ENCODE data around the gene TTLL12. TPM values are rescaled to one million over a fixed set of nuclear protein-coding genes. Genes with fewer than 3 reads are reported as not detected.

TTLL12 gene
- total RNA-seq, 2 donors from 2014 or later: 23.6 to 79.0 TPM

- Mint-ChIP-seq H3K4me3 (peak within 1 kb of the TSS; percentile 89), H3K36me3 (peaks cover 5% of the 10 kb centered on the region), H3K4me1 (ENCODE audit: low read depth in 2 of 2) (peaks cover 20 to 23% of the 10 kb centered on the region in 2 donors), H3K9me3 (no peaks in the 10 kb centered on the region), H3K27me3 (no peaks in the 10 kb centered on the region), H3K27ac (peak within 1 kb of the TSS; percentile 87 to 93)
- ATAC-seq: peak; percentile 92 to 95
- peak; percentile 86 for DNase-seq (ENCODE audit: low spot score)
Measured at GRCh38 chr22:43142880-43143562, 43.9 kb downstream of the TTLL12 start, which contains the start of gene MCAT. TSS of gene MCAT (minus strand) at chr22:43143398. CDS start at chr22:43143348, 50 bp downstream.

DNA sequence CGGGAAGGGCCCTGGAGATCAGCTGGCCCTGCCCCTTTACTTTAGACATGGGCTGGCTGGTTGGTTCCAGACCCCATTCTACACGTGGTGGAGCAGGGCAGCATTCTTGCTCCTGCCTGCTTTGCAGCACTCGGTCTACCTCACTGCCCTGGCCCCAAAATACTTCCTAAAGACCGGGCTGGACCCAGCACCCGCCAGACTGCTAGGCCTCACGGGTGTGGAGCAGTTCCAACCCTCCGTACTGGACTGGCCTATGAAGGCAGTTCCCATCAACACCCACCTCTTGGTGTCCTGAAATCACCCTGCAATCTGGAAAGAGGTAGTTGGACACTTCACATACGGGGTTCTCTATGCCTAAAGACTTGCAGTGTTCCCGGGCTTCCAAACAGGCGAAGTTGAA, 50.1 kb downstream of the TTLL12 start:
- no peak for ATAC-seq
- no peak for DNase-seq (ENCODE audit: low spot score)
- no peaks in the 10 kb centered on the region for H3K9me3 Mint-ChIP-seq
- no peaks in the 10 kb centered on the region for H3K27me3 Mint-ChIP-seq
- H3K4me3 Mint-ChIP-seq: no peak overlapping the region
- H3K27ac Mint-ChIP-seq: no peak overlapping the region
- H3K36me3 Mint-ChIP-seq: peaks cover 5% of the 10 kb centered on the region
- H3K4me1 Mint-ChIP-seq (ENCODE audit: low read depth in 2 of 2): peaks cover 2 to 5% of the 10 kb centered on the region in 2 donors

- H3K9me3 Mint-ChIP-seq: no peaks in the 10 kb centered on the region
- H3K27me3 Mint-ChIP-seq: no peaks in the 10 kb centered on the region
- no peak overlapping the region for H3K27ac Mint-ChIP-seq
- H3K36me3 Mint-ChIP-seq: peaks cover 5% of the 10 kb centered on the region
- H3K4me3 Mint-ChIP-seq: no peak overlapping the region
- peaks cover 2 to 5% of the 10 kb centered on the region in 2 donors for H3K4me1 Mint-ChIP-seq (ENCODE audit: low read depth in 2 of 2)
- DNase-seq (ENCODE audit: low spot score) (no peak), ATAC-seq (peak; percentile 67)
Measured at GRCh38 chr22:43136255-43136654, 50.7 kb downstream of the TTLL12 start.

GRCh38 chr22:43135565-43135964, 51.4 kb downstream of the TTLL12 start:
- ATAC-seq (no peak), DNase-seq (ENCODE audit: low spot score) (no peak)
- no peak overlapping the region for H3K27ac Mint-ChIP-seq
- H3K4me3 Mint-ChIP-seq: no peak overlapping the region
- no peaks in the 10 kb centered on the region for H3K9me3 Mint-ChIP-seq
- H3K27me3 Mint-ChIP-seq: no peaks in the 10 kb centered on the region
- peaks cover 5% of the 10 kb centered on the region for H3K36me3 Mint-ChIP-seq
- H3K4me1 Mint-ChIP-seq (ENCODE audit: low read depth in 2 of 2): peaks cover 2 to 5% of the 10 kb centered on the region in 2 donors

DNA sequence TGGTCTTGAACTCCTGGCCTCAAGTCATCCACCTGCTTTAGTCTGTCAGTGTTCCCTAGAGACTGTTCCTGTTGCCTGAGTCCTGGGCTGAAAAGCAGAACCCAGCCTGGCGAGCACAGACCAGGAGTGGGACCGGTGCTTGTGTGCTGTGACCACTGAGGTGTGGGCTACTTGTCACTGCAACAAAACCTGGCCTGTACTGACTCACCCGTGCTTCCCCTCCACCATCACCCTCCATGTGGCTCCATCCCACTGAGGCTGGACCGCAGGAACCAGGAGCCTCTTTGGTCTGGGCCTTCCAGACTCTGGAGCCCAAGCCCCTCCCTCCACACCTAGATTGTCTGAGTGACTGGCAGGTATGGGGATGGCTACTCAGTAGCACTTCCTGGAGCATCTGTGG, 52.4 kb downstream of the TTLL12 start:
- H3K27ac Mint-ChIP-seq: no peak overlapping the region
- peaks cover 0 to 2% of the 10 kb centered on the region in 2 donors for H3K4me1 Mint-ChIP-seq (ENCODE audit: low read depth in 2 of 2)
- ATAC-seq: no peak
- H3K9me3 Mint-ChIP-seq: no peaks in the 10 kb centered on the region
- H3K36me3 Mint-ChIP-seq: peaks cover 5% of the 10 kb centered on the region
- H3K4me3 Mint-ChIP-seq: no peak overlapping the region
- no peaks in the 10 kb centered on the region for H3K27me3 Mint-ChIP-seq
- DNase-seq (ENCODE audit: low spot score): no peak

GRCh38 chr22:43133401-43133800, 53.5 kb downstream of the TTLL12 start:
- H3K4me3 Mint-ChIP-seq: no peak overlapping the region
- DNase-seq (ENCODE audit: low spot score): no peak
- H3K9me3 Mint-ChIP-seq: no peaks in the 10 kb centered on the region
- ATAC-seq: no peak
- no peaks in the 10 kb centered on the region for H3K4me1 Mint-ChIP-seq (ENCODE audit: low read depth in 2 of 2)
- no peak overlapping the region for H3K27ac Mint-ChIP-seq
- no peaks in the 10 kb centered on the region for H3K27me3 Mint-ChIP-seq
- no peaks in the 10 kb centered on the region for H3K36me3 Mint-ChIP-seq

DNA sequence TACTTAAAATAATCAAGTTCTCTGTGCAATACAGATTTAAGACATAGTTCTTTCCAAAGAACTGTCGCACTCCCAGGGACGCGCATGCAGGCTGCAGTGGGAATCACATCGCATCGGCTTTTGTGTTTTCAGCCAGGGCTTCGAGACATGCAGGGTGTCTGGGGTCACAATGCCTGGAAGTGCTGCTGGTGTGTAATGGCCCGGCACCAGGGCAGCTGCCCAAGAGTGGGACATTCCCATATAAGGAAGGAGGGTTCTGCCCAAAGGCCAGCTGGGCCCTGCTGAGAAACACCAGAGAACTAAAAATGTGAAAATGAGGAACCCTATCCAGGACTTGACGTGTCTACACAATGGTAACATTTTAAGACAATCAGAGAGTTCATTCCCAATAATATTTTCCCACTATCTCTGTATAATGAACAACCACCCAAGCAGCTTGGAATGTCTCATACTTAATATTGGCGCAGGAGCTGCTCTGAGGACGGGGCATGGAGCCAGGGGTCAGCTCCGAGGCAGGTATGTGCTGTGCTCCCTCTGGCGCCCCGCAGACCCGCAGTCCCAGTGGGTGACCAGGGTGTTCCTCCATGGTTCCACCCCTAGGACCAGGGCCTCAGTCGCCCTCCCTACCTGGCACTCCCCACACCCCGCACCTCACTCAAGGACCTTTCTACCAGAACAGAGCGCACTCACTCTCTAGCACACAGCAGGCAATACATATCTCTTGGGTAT, 55.0 kb downstream of the TTLL12 start:
- Mint-ChIP-seq H3K36me3 (no peaks in the 10 kb centered on the region), H3K27ac (no peak overlapping the region), H3K27me3 (no peaks in the 10 kb centered on the region), H3K9me3 (no peaks in the 10 kb centered on the region), H3K4me3 (no peak overlapping the region), H3K4me1 (ENCODE audit: low read depth in 2 of 2) (no peaks in the 10 kb centered on the region)
- no peak for ATAC-seq
- DNase-seq (ENCODE audit: low spot score): no peak

GRCh38 chr22:43129426-43130425, 57.2 kb downstream of the TTLL12 start:
- no peaks in the 10 kb centered on the region for H3K36me3 Mint-ChIP-seq
- no peak overlapping the region for H3K27ac Mint-ChIP-seq
- ATAC-seq (no peak), DNase-seq (ENCODE audit: low spot score) (no peak)
- H3K9me3 Mint-ChIP-seq: no peaks in the 10 kb centered on the region
- H3K4me3 Mint-ChIP-seq: no peak overlapping the region
- H3K27me3 Mint-ChIP-seq: no peaks in the 10 kb centered on the region
- no peaks in the 10 kb centered on the region for H3K4me1 Mint-ChIP-seq (ENCODE audit: low read depth in 2 of 2)

DNA sequence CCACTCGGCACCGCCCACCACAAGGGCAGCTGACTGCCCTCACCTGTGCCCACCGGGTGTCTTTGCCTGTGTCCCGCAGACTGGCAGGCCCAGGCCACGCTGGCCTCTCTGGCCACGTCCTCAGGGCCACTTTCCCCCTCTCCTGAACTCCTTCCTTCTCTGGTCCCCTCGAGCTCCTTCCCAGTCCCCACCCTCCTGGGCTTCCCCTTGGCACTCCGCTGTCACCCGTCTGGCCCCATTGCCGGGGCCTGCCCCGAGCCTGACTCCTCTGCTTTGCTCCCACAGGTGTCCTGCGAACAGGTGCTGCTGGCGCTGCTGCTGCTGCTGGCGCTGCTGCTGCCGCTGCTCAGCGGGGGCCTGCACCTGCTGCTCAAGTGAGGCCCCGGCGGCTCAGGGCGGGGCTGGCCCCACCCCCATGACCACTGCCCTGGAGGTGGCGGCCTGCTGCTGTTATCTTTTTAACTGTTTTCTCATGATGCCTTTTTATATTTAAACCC, 58.0 kb downstream of the TTLL12 start:
- Mint-ChIP-seq H3K27ac (no peak overlapping the region), H3K27me3 (no peaks in the 10 kb centered on the region), H3K36me3 (no peaks in the 10 kb centered on the region), H3K9me3 (no peaks in the 10 kb centered on the region), H3K4me1 (ENCODE audit: low read depth in 2 of 2) (no peaks in the 10 kb centered on the region), H3K4me3 (no peak overlapping the region)
- no peak for DNase-seq (ENCODE audit: low spot score)
- ATAC-seq: no peak

DNA sequence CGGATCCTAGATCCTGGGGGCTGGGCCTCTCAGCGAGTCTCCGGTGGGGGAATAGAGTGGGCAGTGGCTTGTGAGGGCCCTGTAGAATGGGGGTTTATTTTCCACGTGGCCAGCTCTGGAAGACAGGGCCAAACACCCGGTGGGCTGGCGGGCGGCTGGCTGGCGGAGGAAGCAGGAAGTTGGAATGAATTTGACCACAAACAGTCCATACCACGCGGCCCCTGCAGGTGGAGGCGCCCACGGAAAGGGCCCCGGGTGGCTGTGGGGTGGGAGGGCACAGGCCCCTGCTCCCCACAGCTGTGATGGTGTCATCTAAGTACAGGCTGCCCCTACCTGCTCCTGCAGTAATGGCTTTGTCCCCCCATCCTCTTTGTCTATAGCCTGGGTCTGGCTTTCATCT, 58.8 kb downstream of the TTLL12 start:
- DNase-seq (ENCODE audit: low spot score) (no peak), ATAC-seq (no peak)
- H3K36me3 Mint-ChIP-seq: no peaks in the 10 kb centered on the region
- no peaks in the 10 kb centered on the region for H3K4me1 Mint-ChIP-seq (ENCODE audit: low read depth in 2 of 2)
- H3K27ac Mint-ChIP-seq: no peak overlapping the region
- no peaks in the 10 kb centered on the region for H3K9me3 Mint-ChIP-seq
- no peak overlapping the region for H3K4me3 Mint-ChIP-seq
- no peaks in the 10 kb centered on the region for H3K27me3 Mint-ChIP-seq

- Mint-ChIP-seq H3K27me3 (no peaks in the 10 kb centered on the region), H3K27ac (no peak overlapping the region)
Measured at GRCh38 chr22:43127166-43127908, 59.6 kb downstream of the TTLL12 start.

DNA sequence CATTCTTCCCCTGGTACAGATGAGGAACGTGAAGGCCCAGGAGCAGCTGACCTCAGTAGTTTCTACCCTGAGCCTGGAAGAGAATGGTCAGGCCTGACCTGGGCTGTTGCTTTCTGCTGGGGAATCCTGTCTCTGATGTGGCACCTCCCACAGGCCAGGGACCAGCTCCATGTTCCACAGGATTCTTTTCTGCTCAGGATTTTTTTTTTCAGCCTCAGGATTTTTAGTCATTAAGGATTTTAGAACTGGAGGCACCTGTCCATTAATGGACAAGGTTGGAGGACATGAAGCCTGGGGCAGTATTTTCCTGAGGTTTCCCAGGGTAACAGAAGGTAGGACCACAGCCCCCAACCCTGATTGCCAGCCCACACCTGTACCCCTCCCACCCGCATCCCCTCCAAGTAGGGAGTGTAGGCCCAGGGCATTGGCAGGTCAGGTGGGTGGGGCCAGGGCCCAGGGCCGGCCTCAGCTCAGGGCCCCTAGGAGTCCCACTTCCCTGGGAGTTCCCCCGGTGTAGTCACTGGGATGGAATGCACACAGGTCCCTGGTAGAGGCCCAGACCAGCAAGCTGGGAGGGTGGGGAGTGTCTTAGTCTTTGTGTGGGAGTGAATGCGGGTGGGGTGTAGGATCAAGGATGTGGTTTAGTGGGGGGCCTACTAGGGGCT, 60.3 kb downstream of the TTLL12 start:
- H3K27ac Mint-ChIP-seq: no peak overlapping the region
- DNase-seq (ENCODE audit: low spot score) (no peak), ATAC-seq (peak in 1 of 2 donors; percentile 31)
- H3K27me3 Mint-ChIP-seq: no peaks in the 10 kb centered on the region
- no peak overlapping the region for H3K4me3 Mint-ChIP-seq
- no peaks in the 10 kb centered on the region for H3K4me1 Mint-ChIP-seq (ENCODE audit: low read depth in 2 of 2)
- H3K36me3 Mint-ChIP-seq: no peaks in the 10 kb centered on the region
- H3K9me3 Mint-ChIP-seq: no peaks in the 10 kb centered on the region

More at GRCh38 chr22:43127166-43127908, 59.6 kb downstream of the TTLL12 start:
- DNase-seq (ENCODE audit: low spot score): no peak
- no peak for ATAC-seq
- no peaks in the 10 kb centered on the region for H3K36me3 Mint-ChIP-seq
- H3K4me3 Mint-ChIP-seq: no peak overlapping the region
- no peaks in the 10 kb centered on the region for H3K9me3 Mint-ChIP-seq
- no peaks in the 10 kb centered on the region for H3K4me1 Mint-ChIP-seq (ENCODE audit: low read depth in 2 of 2)
